H1 (cell line): ENCODE results near the gene CDC42BPB. TPM values are rescaled to one million over a fixed set of nuclear protein-coding genes. Genes with fewer than 3 reads are reported as not detected.

ENCODE experiments used
- CBX8 ChIP-seq: fragments of 300-800, 300-1000 bp; sonication (generic); IDR thresholded peaks from 2 replicates; pipeline ENCODE4 v1.7.1; 2016; ENCODE audit warnings: low read depth, low read length, borderline replicate concordance
- CHD1 ChIP-seq: IDR thresholded peaks from 2 replicates; pipeline ENCODE4 v1.6.1; 2012; ENCODE audit warnings: low read depth, low read length, improper control_type of control experiment
- CREB1 ChIP-seq: IDR thresholded peaks from 2 replicates; pipeline ENCODE4 v1.6.1; 2012; ENCODE audit warnings: inconsistent platforms
- CTBP2 ChIP-seq: IDR thresholded peaks from 2 replicates; pipeline ENCODE4 v1.7.0; 2011; ENCODE audit warnings: borderline replicate concordance, mild to moderate bottlenecking, moderate library complexity, mixed read lengths, low read length; ENCODE audit not compliant: insufficient read depth, insufficient read length
- PHF8 ChIP-seq: fragments of 200-600 bp; sonication (generic); conservative IDR thresholded peaks from 2 replicates; pipeline ENCODE4 v1.7.1; 2012; ENCODE audit warnings: low read depth, mild to moderate bottlenecking, inconsistent platforms, low read length, moderate library complexity
- POLR2A ChIP-seq, 2 experiments: IDR thresholded peaks; 1 replicate in 1 of 2; 2 replicates in 1 of 2; pipeline ENCODE4 v1.6.1; 2011; ENCODE audit warnings: low read depth in 2 of 2, low read length in 2 of 2, mild to moderate bottlenecking in 2 of 2; ENCODE audit errors: control extremely low read depth in 1 of 2
- RAD21 ChIP-seq, 2 experiments: IDR thresholded peaks in 1 of 2; conservative IDR thresholded peaks in 1 of 2; 2 replicates each; pipeline ENCODE4 v1.6.1; 2011; ENCODE audit warnings: low read depth in 2 of 2, low read length in 2 of 2, improper control_type of control experiment in 1 of 2, inconsistent platforms in 1 of 2, mild to moderate bottlenecking in 1 of 2, moderate library complexity in 1 of 2
- TEAD4 ChIP-seq: IDR thresholded peaks from 2 replicates; pipeline ENCODE4 v1.6.1; 2012; ENCODE audit warnings: low read depth, low read length, inconsistent platforms, mixed read lengths
- YY1 ChIP-seq: IDR thresholded peaks from 2 replicates; pipeline ENCODE4 v1.6.1; 2011; ENCODE audit warnings: low read depth, mild to moderate bottlenecking, low read length
- polyA plus RNA-seq, 7 experiments: library from polyadenylated mRNA; depleted of rRNA in 3 of 7; stranded (reverse) in 5 of 7; unstranded in 2 of 7; fragments of >200 nt in 5 of 7; fragments of 200-250 nt in 2 of 7; gene quantifications; 1 replicate in 5 of 7; 2 replicates in 1 of 7; 4 replicates in 1 of 7; pipeline versions ENCODE4 v1.2.1 to v1.2.3, GENCODE V29; 2011 to 2013; ENCODE audit warnings: missing spikeins in 2 of 7, mixed read lengths in 2 of 7
- total RNA-seq: library from RNA; stranded (reverse); fragmentation: NEBNext Ultra II Directional; extraction: Animal tissue kit (Norgen Biotek cat#: 25700); gene quantifications from 2 replicates; pipeline ENCODE4 v1.2.1, GENCODE V29; 2021
- TF ChIP-seq, protein P1 (sequence below): fragments of 300-600 bp; sonication (generic); IDR thresholded peaks from 2 replicates; pipeline ENCODE4 v1.7.1; 2012; ENCODE audit warnings: low read length, moderate library complexity, mild to moderate bottlenecking, inconsistent platforms; ENCODE audit not compliant: insufficient replicate concordance
- TF ChIP-seq, protein P2 (sequence below): IDR thresholded peaks from 2 replicates; pipeline ENCODE4 v1.6.1; 2012; ENCODE audit warnings: inconsistent platforms

CDC42BPB gene
- total and polyA plus RNA-seq, 2 of the 8 experiments (the other 6 are each of a cell fraction or from before 2014, with no cell fraction given), result 51.2 to 88.2 TPM

DNA sequence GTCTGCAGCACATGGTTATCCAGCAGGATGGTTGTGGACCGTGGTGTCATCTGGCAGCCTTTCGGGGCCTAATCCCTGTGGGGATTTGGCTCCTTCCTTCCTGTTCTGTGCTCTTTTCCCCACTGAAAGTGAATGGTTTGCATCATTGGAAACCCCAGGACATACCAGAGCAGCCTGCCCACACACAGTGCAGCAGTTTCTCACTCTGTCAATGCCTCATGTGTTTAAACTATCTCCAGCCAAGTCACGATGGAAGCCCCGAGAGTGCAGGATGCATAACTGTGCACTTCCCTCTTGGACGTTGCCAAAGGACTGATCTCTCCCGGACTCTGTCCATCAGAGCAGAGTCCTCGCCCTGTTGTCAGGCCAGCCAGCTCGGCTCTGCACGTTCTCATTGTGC is 163.9 kb downstream of the CDC42BPB start (continued):
- TF ChIP-seq, protein P1, sequence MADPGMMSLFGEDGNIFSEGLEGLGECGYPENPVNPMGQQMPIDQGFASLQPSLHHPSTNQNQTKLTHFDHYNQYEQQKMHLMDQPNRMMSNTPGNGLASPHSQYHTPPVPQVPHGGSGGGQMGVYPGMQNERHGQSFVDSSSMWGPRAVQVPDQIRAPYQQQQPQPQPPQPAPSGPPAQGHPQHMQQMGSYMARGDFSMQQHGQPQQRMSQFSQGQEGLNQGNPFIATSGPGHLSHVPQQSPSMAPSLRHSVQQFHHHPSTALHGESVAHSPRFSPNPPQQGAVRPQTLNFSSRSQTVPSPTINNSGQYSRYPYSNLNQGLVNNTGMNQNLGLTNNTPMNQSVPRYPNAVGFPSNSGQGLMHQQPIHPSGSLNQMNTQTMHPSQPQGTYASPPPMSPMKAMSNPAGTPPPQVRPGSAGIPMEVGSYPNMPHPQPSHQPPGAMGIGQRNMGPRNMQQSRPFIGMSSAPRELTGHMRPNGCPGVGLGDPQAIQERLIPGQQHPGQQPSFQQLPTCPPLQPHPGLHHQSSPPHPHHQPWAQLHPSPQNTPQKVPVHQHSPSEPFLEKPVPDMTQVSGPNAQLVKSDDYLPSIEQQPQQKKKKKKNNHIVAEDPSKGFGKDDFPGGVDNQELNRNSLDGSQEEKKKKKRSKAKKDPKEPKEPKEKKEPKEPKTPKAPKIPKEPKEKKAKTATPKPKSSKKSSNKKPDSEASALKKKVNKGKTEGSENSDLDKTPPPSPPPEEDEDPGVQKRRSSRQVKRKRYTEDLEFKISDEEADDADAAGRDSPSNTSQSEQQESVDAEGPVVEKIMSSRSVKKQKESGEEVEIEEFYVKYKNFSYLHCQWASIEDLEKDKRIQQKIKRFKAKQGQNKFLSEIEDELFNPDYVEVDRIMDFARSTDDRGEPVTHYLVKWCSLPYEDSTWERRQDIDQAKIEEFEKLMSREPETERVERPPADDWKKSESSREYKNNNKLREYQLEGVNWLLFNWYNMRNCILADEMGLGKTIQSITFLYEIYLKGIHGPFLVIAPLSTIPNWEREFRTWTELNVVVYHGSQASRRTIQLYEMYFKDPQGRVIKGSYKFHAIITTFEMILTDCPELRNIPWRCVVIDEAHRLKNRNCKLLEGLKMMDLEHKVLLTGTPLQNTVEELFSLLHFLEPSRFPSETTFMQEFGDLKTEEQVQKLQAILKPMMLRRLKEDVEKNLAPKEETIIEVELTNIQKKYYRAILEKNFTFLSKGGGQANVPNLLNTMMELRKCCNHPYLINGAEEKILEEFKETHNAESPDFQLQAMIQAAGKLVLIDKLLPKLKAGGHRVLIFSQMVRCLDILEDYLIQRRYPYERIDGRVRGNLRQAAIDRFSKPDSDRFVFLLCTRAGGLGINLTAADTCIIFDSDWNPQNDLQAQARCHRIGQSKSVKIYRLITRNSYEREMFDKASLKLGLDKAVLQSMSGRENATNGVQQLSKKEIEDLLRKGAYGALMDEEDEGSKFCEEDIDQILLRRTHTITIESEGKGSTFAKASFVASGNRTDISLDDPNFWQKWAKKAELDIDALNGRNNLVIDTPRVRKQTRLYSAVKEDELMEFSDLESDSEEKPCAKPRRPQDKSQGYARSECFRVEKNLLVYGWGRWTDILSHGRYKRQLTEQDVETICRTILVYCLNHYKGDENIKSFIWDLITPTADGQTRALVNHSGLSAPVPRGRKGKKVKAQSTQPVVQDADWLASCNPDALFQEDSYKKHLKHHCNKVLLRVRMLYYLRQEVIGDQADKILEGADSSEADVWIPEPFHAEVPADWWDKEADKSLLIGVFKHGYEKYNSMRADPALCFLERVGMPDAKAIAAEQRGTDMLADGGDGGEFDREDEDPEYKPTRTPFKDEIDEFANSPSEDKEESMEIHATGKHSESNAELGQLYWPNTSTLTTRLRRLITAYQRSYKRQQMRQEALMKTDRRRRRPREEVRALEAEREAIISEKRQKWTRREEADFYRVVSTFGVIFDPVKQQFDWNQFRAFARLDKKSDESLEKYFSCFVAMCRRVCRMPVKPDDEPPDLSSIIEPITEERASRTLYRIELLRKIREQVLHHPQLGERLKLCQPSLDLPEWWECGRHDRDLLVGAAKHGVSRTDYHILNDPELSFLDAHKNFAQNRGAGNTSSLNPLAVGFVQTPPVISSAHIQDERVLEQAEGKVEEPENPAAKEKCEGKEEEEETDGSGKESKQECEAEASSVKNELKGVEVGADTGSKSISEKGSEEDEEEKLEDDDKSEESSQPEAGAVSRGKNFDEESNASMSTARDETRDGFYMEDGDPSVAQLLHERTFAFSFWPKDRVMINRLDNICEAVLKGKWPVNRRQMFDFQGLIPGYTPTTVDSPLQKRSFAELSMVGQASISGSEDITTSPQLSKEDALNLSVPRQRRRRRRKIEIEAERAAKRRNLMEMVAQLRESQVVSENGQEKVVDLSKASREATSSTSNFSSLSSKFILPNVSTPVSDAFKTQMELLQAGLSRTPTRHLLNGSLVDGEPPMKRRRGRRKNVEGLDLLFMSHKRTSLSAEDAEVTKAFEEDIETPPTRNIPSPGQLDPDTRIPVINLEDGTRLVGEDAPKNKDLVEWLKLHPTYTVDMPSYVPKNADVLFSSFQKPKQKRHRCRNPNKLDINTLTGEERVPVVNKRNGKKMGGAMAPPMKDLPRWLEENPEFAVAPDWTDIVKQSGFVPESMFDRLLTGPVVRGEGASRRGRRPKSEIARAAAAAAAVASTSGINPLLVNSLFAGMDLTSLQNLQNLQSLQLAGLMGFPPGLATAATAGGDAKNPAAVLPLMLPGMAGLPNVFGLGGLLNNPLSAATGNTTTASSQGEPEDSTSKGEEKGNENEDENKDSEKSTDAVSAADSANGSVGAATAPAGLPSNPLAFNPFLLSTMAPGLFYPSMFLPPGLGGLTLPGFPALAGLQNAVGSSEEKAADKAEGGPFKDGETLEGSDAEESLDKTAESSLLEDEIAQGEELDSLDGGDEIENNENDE, result no peak
- no peak for TF ChIP-seq RAD21 (IDR thresholded peaks at IDR 0.05 in 1 of 2, conservative IDR thresholded peaks at IDR 0.05 in 1 of 2; ENCODE audit: low read depth in 2 of 2, low read length in 2 of 2)
- no peak for TF ChIP-seq TEAD4
- no peak for TF ChIP-seq CTBP2
- no peak for TF ChIP-seq CREB1
- no peak for TF ChIP-seq CBX8
- TF ChIP-seq POLR2A (IDR thresholded peaks at IDR 0.05; ENCODE audit: control extremely low read depth in 1 of 2, low read depth in 2 of 2, low read length in 2 of 2), result no peak
- no peak for TF ChIP-seq PHF8
- no peak for TF ChIP-seq CHD1
- no peak for TF ChIP-seq YY1
- TF ChIP-seq, protein P2, sequence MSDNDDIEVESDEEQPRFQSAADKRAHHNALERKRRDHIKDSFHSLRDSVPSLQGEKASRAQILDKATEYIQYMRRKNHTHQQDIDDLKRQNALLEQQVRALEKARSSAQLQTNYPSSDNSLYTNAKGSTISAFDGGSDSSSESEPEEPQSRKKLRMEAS, result no peak
